Endothelial cell of umbilical vein (primary cell): Measurements from ENCODE around the gene ZC3H13. TPM values are rescaled to one million over a fixed set of nuclear protein-coding genes. Genes with fewer than 3 reads are reported as not detected.

Source experiments
- BruUV-seq: library from RNA; stranded (reverse); fragments of 400-500 nt; replicated peaks from 2 replicates; lab custom pipeline; 2021; lab: Mats Ljungman, UMichigan
- CTCF ChIA-PET: fragments of 300-600, 350-600 bp; sonication (Branson Sonifier 250); formaldehyde crosslinking; loops from one replicate; lab custom pipeline; 2021; ENCODE audit warnings: antibody characterized with exemption, inconsistent platforms; lab: Charles Lee
- POLR2A ChIA-PET: fragments of 300-600, 350-600 bp; sonication (Branson Sonifier 250); formaldehyde crosslinking; loops from one replicate; lab custom pipeline; 2021; ENCODE audit warnings: antibody characterized with exemption, inconsistent platforms; lab: Charles Lee
- DNase-seq: peaks from one replicate; pipeline ENCODE4 v3.0.0-alpha.2; 2011; ENCODE audit warnings: low read depth, low spot score
- FAIRE-seq: peaks from 2 replicates; lab custom pipeline; 2011; peaks lifted over from hg19 to GRCh38; lab: Jason Lieb, UNC
- H2AFZ ChIP-seq: 2 replicates; pipeline ENCODE4 v1.6.0; 2012; ENCODE audit warnings: low read depth, low read length, control low read depth, inconsistent platforms
- H3K27ac ChIP-seq: 2 replicates; pipeline ENCODE4 v1.5.1; 2011; ENCODE audit warnings: low read depth, mild to moderate bottlenecking, control low read depth, low read length, moderate library complexity; ENCODE audit not compliant: insufficient read depth
- H3K27me3 ChIP-seq, 2 experiments: 2 replicates each; pipeline versions ENCODE4 v1.6.0 to v1.6.1; 2011; ENCODE audit warnings: low read length in 2 of 2, mixed read lengths in 1 of 2; ENCODE audit not compliant: control insufficient read depth in 2 of 2, insufficient read depth in 2 of 2
- H3K36me3 ChIP-seq, 2 experiments: 2 replicates in 1 of 2; 3 replicates in 1 of 2; pipeline ENCODE4 v1.5.1; 2011; ENCODE audit warnings: low read length in 2 of 2, mild to moderate bottlenecking in 1 of 2, moderate library complexity in 1 of 2; ENCODE audit not compliant: control insufficient read depth in 2 of 2, insufficient read depth in 2 of 2; ENCODE audit errors: extremely low read depth in 1 of 2
- H3K4me1 ChIP-seq: 3 replicates; pipeline ENCODE4 v1.5.1; 2011; ENCODE audit warnings: mild to moderate bottlenecking, low read length; ENCODE audit not compliant: control insufficient read depth, insufficient read depth; ENCODE audit errors: extremely low read depth
- H3K4me2 ChIP-seq: 2 replicates; pipeline ENCODE4 v1.6.1; 2011; ENCODE audit warnings: low read length, control low read depth, mixed read lengths; ENCODE audit not compliant: insufficient read depth
- H3K4me3 ChIP-seq, 3 experiments: fragments of 200-600 bp in 1 of 3; sonication (generic), shearing (Covaris generic) in 1 of 3; replicated peaks in 1 of 3; 2 replicates each; pipeline ENCODE4 v1.5.1; 2011 to 2016; ENCODE audit warnings: control low read depth in 3 of 3, low read length in 3 of 3, mild to moderate bottlenecking in 2 of 3, inconsistent platforms in 1 of 3, low read depth in 1 of 3, moderate library complexity in 1 of 3; ENCODE audit not compliant: insufficient read depth in 1 of 3
- H3K79me2 ChIP-seq: 2 replicates; pipeline ENCODE4 v1.6.0; 2012; ENCODE audit warnings: low read length, inconsistent platforms; ENCODE audit not compliant: control insufficient read depth, insufficient read depth
- H3K9ac ChIP-seq: replicated peaks from 2 replicates; pipeline ENCODE3; 2011; ENCODE audit warnings: low read length, control low read depth; ENCODE audit not compliant: insufficient read depth; ENCODE audit errors: extremely low read depth
- H3K9me1 ChIP-seq: replicated peaks from 3 replicates; pipeline ENCODE4 v1.6.0; 2011; ENCODE audit warnings: mild to moderate bottlenecking, low read length; ENCODE audit not compliant: control insufficient read depth, insufficient read depth; ENCODE audit errors: extremely low read depth
- H3K9me3 ChIP-seq: replicated peaks from 2 replicates; pipeline ENCODE4 v1.5.1; 2012; ENCODE audit warnings: low read length, inconsistent platforms; ENCODE audit not compliant: control insufficient read depth, insufficient read depth
- H4K20me1 ChIP-seq: replicated peaks from 2 replicates; pipeline ENCODE3; 2011; ENCODE audit warnings: mild to moderate bottlenecking, low read length; ENCODE audit not compliant: control insufficient read depth, insufficient read depth; ENCODE audit errors: extremely low read depth
- EZH2 ChIP-seq: IDR thresholded peaks from 2 replicates; pipeline ENCODE4 v1.6.1; 2012; ENCODE audit warnings: borderline replicate concordance, low read depth, mild to moderate bottlenecking, moderate library complexity, low read length, inconsistent platforms; ENCODE audit not compliant: severe bottlenecking
- FOS ChIP-seq: IDR thresholded peaks from 2 replicates; pipeline ENCODE4 v1.6.1; 2011; ENCODE audit warnings: mild to moderate bottlenecking, low read length, moderate library complexity, borderline replicate concordance; ENCODE audit not compliant: insufficient read depth
- JUN ChIP-seq: IDR thresholded peaks from 2 replicates; pipeline ENCODE4 v1.6.1; 2011; ENCODE audit warnings: borderline replicate concordance, low read depth; ENCODE audit not compliant: insufficient read length, insufficient read depth
- MYC ChIP-seq: IDR thresholded peaks from one replicate; pipeline ENCODE4 v1.6.1; 2011; ENCODE audit warnings: mild to moderate bottlenecking, low read depth, low read length
- POLR2A ChIP-seq: IDR thresholded peaks from 2 replicates; pipeline ENCODE4 v1.6.1; 2012; ENCODE audit warnings: low read depth, mild to moderate bottlenecking, control low read depth, low read length
- dilution Hi-C: fragments of 300-500 bp; cut with MboI; formaldehyde crosslinking; loops from one replicate; pipeline ENCODE4 v1.15.0; 2019; ENCODE audit warnings: low sequenced_read_pairs; ENCODE audit not compliant: extremely low pct_ligation_motif_present
- intact Hi-C: fragments of 100-400 bp; cut with micrococcal nuclease; formaldehyde crosslinking; loops from one replicate; pipeline ENCODE4 v1.10.0; 2022
- polyA plus RNA-seq, 4 experiments: library from polyadenylated mRNA; depleted of rRNA in 3 of 4; stranded (reverse) in 3 of 4; unstranded in 1 of 4; fragments of >200 nt; gene quantifications; 2 replicates each; pipeline versions ENCODE4 v1.2.1 to v1.2.3, GENCODE V29; 2011 to 2012; ENCODE audit warnings: missing spikeins in 1 of 4
- total RNA-seq: library from RNA; stranded (reverse); gene quantifications from 2 replicates; pipeline ENCODE4 v1.2.3, GENCODE V29; 2021
- TF ChIP-seq, protein P1 (sequence below), 2 donors: IDR thresholded peaks; 1 replicate in 1 of 2; 2 replicates in 1 of 2; pipeline ENCODE4 v1.5.1; 2011; ENCODE audit warnings: low read length in 2 of 2, mild to moderate bottlenecking in 2 of 2, moderate library complexity in 2 of 2, control low read depth in 1 of 2, inconsistent platforms in 1 of 2, low read depth in 1 of 2; ENCODE audit not compliant: insufficient read depth in 1 of 2; ENCODE audit errors: extremely low read depth in 1 of 2
- TF ChIP-seq, protein P2 (sequence below): IDR thresholded peaks from 2 replicates; pipeline ENCODE4 v1.6.1; 2011; ENCODE audit not compliant: insufficient read depth, insufficient read length

The ZC3H13 gene
- total and polyA plus RNA-seq, 2 donors (not counting 3 experiments of a cell fraction or from before 2014, with no cell fraction given), result 3.8 to 36.6 TPM

DNA sequence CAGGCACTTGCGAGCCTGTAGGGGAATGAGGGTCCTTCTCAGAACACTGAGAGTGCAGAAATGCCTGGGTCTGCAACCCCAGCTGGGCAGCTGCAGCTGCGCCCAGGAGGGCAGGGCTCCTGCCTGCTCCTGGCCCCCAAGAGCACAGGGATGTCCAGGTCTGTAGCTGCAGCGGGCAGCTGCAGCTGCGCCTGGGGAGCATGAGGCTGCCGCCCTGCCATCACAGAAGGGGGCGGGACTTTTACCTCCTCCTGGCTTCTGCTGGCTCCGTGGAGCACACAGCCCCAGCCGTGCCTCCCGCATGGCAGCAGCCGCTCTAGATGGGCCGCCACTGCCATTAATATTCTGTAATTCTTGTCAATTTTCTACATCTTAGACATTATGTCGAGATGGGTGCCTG lies 34.4 kb upstream of the ZC3H13 start:
- FAIRE-seq (no peak), DNase-seq (no peak)
- H4K20me1 ChIP-seq, result no peaks in the 10 kb centered on the region
- no peak overlapping the region for H3K27ac ChIP-seq
- ChIA-PET CTCF (no interaction called here), POLR2A (no interaction called here)
- H3K4me2 ChIP-seq, result no peak overlapping the region
- no peak overlapping the region for H3K9ac ChIP-seq
- no peaks in the 10 kb centered on the region for H3K36me3 ChIP-seq
- no peak overlapping the region for H3K4me3 ChIP-seq
- H3K9me3 ChIP-seq, result no peaks in the 10 kb centered on the region
- TF ChIP-seq FOS, result no peak
- TF ChIP-seq, protein P1, sequence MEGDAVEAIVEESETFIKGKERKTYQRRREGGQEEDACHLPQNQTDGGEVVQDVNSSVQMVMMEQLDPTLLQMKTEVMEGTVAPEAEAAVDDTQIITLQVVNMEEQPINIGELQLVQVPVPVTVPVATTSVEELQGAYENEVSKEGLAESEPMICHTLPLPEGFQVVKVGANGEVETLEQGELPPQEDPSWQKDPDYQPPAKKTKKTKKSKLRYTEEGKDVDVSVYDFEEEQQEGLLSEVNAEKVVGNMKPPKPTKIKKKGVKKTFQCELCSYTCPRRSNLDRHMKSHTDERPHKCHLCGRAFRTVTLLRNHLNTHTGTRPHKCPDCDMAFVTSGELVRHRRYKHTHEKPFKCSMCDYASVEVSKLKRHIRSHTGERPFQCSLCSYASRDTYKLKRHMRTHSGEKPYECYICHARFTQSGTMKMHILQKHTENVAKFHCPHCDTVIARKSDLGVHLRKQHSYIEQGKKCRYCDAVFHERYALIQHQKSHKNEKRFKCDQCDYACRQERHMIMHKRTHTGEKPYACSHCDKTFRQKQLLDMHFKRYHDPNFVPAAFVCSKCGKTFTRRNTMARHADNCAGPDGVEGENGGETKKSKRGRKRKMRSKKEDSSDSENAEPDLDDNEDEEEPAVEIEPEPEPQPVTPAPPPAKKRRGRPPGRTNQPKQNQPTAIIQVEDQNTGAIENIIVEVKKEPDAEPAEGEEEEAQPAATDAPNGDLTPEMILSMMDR (IDR thresholded peaks at IDR 0.05; ENCODE audit: extremely low read depth in 1 of 2, insufficient read depth in 1 of 2, low read depth in 1 of 2, low read length in 2 of 2), result no peak
- TF ChIP-seq JUN, result no peak
- TF ChIP-seq, protein P2, sequence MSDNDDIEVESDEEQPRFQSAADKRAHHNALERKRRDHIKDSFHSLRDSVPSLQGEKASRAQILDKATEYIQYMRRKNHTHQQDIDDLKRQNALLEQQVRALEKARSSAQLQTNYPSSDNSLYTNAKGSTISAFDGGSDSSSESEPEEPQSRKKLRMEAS, result no peak
- TF ChIP-seq EZH2, result no peak
- no peak for TF ChIP-seq MYC
- TF ChIP-seq POLR2A, result no peak
- dilution Hi-C loops (no loop called here), intact Hi-C loops (no loop called here)
- no peaks in the 10 kb centered on the region for H3K9me1 ChIP-seq
- H3K4me1 ChIP-seq, result no peaks in the 10 kb centered on the region
- no peak overlapping the region for H2AFZ ChIP-seq
- H3K79me2 ChIP-seq, result no peaks in the 10 kb centered on the region
- peaks cover 0 to 5% of the 10 kb centered on the region in 2 experiments for H3K27me3 ChIP-seq
- no TSS peak for BruUV-seq
